Activated CD4-positive, alpha-beta T cell treated with anti-CD3 and anti-CD28 coated beads, Interleukin-2, amount 10 ng/mL, durations not matched to agents 24 days and 14 days (primary cell): ENCODE measurements around the gene BCKDHA. TPM values are rescaled to one million over a fixed set of nuclear protein-coding genes. Genes with fewer than 3 reads are reported as not detected.
A peak's percentile ranks its signal among the peaks of the same experiment; 100 is the strongest.
"Not testable (repeated sequence)": the region's sequence is repeated elsewhere in the genome, so short reads cannot be mapped to it uniquely, and the experiment has no call there.

Experiments
- DNase-seq: peaks from one replicate; pipeline ENCODE4 v3.0.0; 2022
- H3K27ac Mint-ChIP-seq: one replicate; pipeline ENCODE4 v1.8.0; 2022; ENCODE audit warnings: mild to moderate bottlenecking, mixed read lengths
- H3K27me3 Mint-ChIP-seq: one replicate; pipeline ENCODE4 v1.8.0; 2022; ENCODE audit warnings: mixed read lengths
- H3K36me3 Mint-ChIP-seq: one replicate; pipeline ENCODE4 v1.8.0; 2022; ENCODE audit warnings: low read depth, mild to moderate bottlenecking, mixed read lengths
- H3K4me1 Mint-ChIP-seq: one replicate; pipeline ENCODE4 v1.8.0; 2021; ENCODE audit warnings: mixed read lengths
- H3K4me3 Mint-ChIP-seq: one replicate; pipeline ENCODE4 v1.8.0; 2022; ENCODE audit warnings: mild to moderate bottlenecking, moderate library complexity, mixed read lengths
- H3K9me3 Mint-ChIP-seq: one replicate; pipeline ENCODE4 v1.8.0; 2021; ENCODE audit warnings: mixed read lengths
- intact Hi-C: fragments of 100-400 bp; cut with micrococcal nuclease; formaldehyde crosslinking; loops from one replicate; pipeline ENCODE4 v1.15.1; 2023
- total RNA-seq: library from RNA; stranded (reverse); gene quantifications from 2 replicates; pipeline ENCODE4 v1.2.3, GENCODE V29; 2022

BCKDHA gene
- total RNA-seq, 1 donor from 2014 or later = 11.4 TPM

DNA sequence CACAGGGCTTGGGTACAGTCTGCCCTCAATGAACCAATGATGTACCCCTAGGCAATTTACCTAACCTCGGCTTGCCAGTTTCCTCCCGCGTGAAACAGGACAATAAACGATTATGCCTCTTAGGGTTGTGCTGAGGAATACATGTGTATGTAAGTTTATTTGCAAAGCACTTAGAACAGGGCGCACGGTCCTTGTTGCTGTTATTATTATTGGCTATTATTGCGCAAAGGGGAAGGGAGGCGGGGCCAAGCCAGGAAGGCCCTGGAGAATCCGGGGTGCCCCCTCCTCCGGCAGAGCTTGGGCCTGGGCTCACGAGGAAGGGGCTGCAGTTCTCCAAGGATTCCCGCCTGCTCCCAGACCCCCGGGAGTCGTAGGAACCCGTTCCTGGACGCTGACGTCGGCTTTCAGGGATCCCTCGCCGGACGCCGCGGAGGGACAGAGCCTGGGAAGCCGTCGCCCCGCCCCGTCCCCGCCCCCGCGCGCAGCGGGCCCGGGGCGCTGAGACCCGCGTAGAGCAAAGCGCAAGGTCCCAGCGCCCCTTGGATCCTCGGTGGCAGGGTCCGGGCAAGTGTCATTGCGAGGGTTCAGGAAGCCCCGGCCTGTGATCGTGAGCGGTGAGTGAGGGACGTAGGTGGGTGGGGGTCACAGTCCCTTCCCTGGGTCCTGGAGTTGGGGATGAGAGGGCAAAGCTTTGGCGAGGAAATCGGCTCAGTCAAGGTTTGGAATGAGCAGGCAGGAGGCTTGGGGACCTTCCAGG, 21.2 kb upstream of the BCKDHA start, which contains the start of gene TMEM91:
TMEM91 (plus strand) TSS at position 293 of the 757 bp plus-strand sequence. CDS start 1,777 bp downstream, outside the sequence.
- peak; percentile 70 for DNase-seq
- Mint-ChIP-seq H3K4me1 (peaks cover 13% of the 10 kb centered on the region), H3K27ac (peak within 1 kb of the TSS; percentile 79), H3K4me3 (peak within 1 kb of the TSS; percentile 76), H3K9me3 (no peaks in the 10 kb centered on the region), H3K36me3 (peaks cover 8% of the 10 kb centered on the region), H3K27me3 (no peaks in the 10 kb centered on the region)
- intact Hi-C loops = no loop called here

GRCh38 chr19:41376998-41377365, 20.6 kb upstream of the BCKDHA start:
- intact Hi-C loops = no loop called here
- DNase-seq = no peak
- H3K9me3 Mint-ChIP-seq = no peaks in the 10 kb centered on the region
- peaks cover 8% of the 10 kb centered on the region for H3K36me3 Mint-ChIP-seq
- peaks cover 13% of the 10 kb centered on the region for H3K4me1 Mint-ChIP-seq
- peak overlapping the region; percentile 79 for H3K27ac Mint-ChIP-seq
- H3K27me3 Mint-ChIP-seq = no peaks in the 10 kb centered on the region
- peak overlapping the region; percentile 76 for H3K4me3 Mint-ChIP-seq

- Mint-ChIP-seq H3K9me3 (no peaks in the 10 kb centered on the region), H3K4me1 (peaks cover 13% of the 10 kb centered on the region)
- intact Hi-C loops = no loop called here
These were observed 19.5 kb upstream of the BCKDHA start for GRCh38 chr19:41377977-41378709.

DNA sequence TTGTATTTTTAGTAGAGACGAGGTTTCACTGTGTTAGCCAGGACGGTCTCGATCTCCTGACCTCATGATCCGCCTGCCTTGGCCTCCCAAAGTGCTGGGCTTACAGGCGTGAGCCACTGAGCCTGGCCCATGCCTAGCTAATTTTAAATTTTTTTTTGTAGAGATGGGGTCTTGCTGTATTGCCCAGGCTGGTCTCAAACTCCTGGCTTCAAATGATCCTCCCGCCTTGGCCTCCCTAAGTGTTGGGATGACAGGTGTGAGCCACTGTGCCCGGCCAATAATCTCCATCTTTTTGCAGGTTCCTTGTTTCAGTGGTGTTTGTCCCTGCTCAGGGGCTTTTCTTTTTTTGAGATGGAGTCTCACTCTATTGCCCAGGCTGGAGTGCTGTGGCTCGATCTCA, 16.1 kb upstream of the BCKDHA start:
- intact Hi-C loops = not testable (repeated sequence)

More at GRCh38 chr19:41377977-41378709, 19.5 kb upstream of the BCKDHA start:
- H3K27ac Mint-ChIP-seq = no peak overlapping the region
- peaks cover 8% of the 10 kb centered on the region for H3K36me3 Mint-ChIP-seq
- no peak for DNase-seq
- H3K4me3 Mint-ChIP-seq = no peak overlapping the region
- no peaks in the 10 kb centered on the region for H3K27me3 Mint-ChIP-seq

GRCh38 chr19:41384351-41384750, 13.3 kb upstream of the BCKDHA start:
- peaks cover 11% of the 10 kb centered on the region for H3K36me3 Mint-ChIP-seq
- no peaks in the 10 kb centered on the region for H3K27me3 Mint-ChIP-seq
- DNase-seq = no peak
- H3K4me1 Mint-ChIP-seq = no peaks in the 10 kb centered on the region
- H3K9me3 Mint-ChIP-seq = no peaks in the 10 kb centered on the region
- no peak overlapping the region for H3K4me3 Mint-ChIP-seq
- no peak overlapping the region for H3K27ac Mint-ChIP-seq
- intact Hi-C loops = no loop called here

More for the DNA sequence above, 16.1 kb upstream of the BCKDHA start:
- peaks cover 16% of the 10 kb centered on the region for H3K36me3 Mint-ChIP-seq
- H3K4me1 Mint-ChIP-seq, H3K27me3 Mint-ChIP-seq, H3K9me3 Mint-ChIP-seq, DNase-seq, H3K4me3 Mint-ChIP-seq, H3K27ac Mint-ChIP-seq: not testable (repeated sequence)

GRCh38 chr19:41386442-41386841, 11.2 kb upstream of the BCKDHA start:
- no peak overlapping the region for H3K27ac Mint-ChIP-seq
- no peaks in the 10 kb centered on the region for H3K27me3 Mint-ChIP-seq
- no peaks in the 10 kb centered on the region for H3K9me3 Mint-ChIP-seq
- no peaks in the 10 kb centered on the region for H3K4me1 Mint-ChIP-seq
- H3K4me3 Mint-ChIP-seq = no peak overlapping the region
- intact Hi-C loops = no loop called here
- DNase-seq = no peak
- H3K36me3 Mint-ChIP-seq = peaks cover 23% of the 10 kb centered on the region

- no peaks in the 10 kb centered on the region for H3K9me3 Mint-ChIP-seq
- no peak overlapping the region for H3K4me3 Mint-ChIP-seq
- intact Hi-C loops = no loop called here
- H3K27me3 Mint-ChIP-seq = no peaks in the 10 kb centered on the region
- peaks cover 11% of the 10 kb centered on the region for H3K4me1 Mint-ChIP-seq
- DNase-seq = no peak
- H3K36me3 Mint-ChIP-seq = peaks cover 27% of the 10 kb centered on the region
- H3K27ac Mint-ChIP-seq = no peak overlapping the region
These were observed 6.0 kb upstream of the BCKDHA start for GRCh38 chr19:41391618-41392017.

GRCh38 chr19:41392775-41393174, 4.8 kb upstream of the BCKDHA start:
- intact Hi-C loops = no loop called here
- no peak for DNase-seq
- H3K9me3 Mint-ChIP-seq = no peaks in the 10 kb centered on the region
- H3K4me1 Mint-ChIP-seq = peaks cover 19% of the 10 kb centered on the region
- H3K27ac Mint-ChIP-seq = no peak overlapping the region
- H3K27me3 Mint-ChIP-seq = no peaks in the 10 kb centered on the region
- no peak overlapping the region for H3K4me3 Mint-ChIP-seq
- H3K36me3 Mint-ChIP-seq = peaks cover 32% of the 10 kb centered on the region

DNA sequence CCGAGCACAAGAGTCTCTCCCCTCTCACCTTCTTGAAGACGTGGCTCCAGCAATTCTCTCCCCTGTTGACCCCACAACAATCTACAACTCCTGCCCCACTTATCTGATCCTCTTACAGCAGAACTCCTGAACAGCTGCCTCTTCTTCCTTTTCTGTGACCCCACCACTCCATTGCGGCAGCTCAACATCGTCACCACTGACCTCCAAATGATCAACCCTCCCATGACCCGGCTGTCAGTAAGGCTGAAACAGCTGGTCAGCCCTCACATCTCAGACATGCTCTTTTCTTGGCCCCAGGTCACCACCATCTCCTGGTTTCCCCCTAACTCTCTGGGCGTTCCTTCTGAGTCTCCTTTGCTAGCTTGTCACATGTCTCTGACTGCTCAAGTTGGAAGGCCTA, 2.3 kb upstream of the BCKDHA start:
- no peaks in the 10 kb centered on the region for H3K27me3 Mint-ChIP-seq
- no peaks in the 10 kb centered on the region for H3K9me3 Mint-ChIP-seq
- peaks cover 36% of the 10 kb centered on the region for H3K4me1 Mint-ChIP-seq
- H3K27ac Mint-ChIP-seq = peak overlapping the region; percentile 10
- DNase-seq = no peak
- H3K4me3 Mint-ChIP-seq = peak overlapping the region; percentile 99
- intact Hi-C loops = loop anchor here (5.0 kb wide), 1 partner anchor 783 kb away; no protein-coding TSS in a partner anchor
- peaks cover 25% of the 10 kb centered on the region for H3K36me3 Mint-ChIP-seq

DNA sequence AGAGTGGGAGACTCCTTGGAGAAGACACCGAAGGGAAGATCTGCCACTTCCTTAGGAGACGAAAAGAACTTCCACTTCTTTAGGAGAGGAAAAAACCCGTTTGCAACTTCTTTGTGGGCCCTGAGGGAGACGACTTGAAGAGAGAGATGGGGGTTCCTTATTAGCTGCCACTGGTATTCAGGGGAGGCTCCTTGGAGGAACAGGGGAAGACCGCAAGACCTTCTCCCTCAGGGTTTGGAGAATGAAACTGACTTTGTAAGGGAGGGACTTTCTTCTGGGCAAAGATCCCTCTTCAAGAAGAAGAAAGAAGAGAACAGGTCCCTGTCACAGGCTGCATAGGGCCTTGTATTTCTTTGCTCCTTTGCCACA, 416 bp downstream of the BCKDHA start:
- Mint-ChIP-seq H3K9me3 (no peaks in the 10 kb centered on the region), H3K36me3 (peaks cover 15% of the 10 kb centered on the region), H3K27ac (peak overlapping the region; percentile 100), H3K4me1 (peaks cover 39% of the 10 kb centered on the region), H3K4me3 (peak overlapping the region; percentile 99), H3K27me3 (no peaks in the 10 kb centered on the region)
- intact Hi-C loops = loop anchor here (5.0 kb wide), 1 partner anchor 786 kb away; no protein-coding TSS in a partner anchor
- no peak for DNase-seq

GRCh38 chr19:41398598-41398997, 980 bp downstream of the BCKDHA start:
- Mint-ChIP-seq H3K36me3 (peaks cover 15% of the 10 kb centered on the region), H3K27ac (no peak overlapping the region), H3K4me3 (peak overlapping the region; percentile 99), H3K27me3 (no peaks in the 10 kb centered on the region), H3K4me1 (peaks cover 39% of the 10 kb centered on the region), H3K9me3 (no peaks in the 10 kb centered on the region)
- no peak for DNase-seq
- intact Hi-C loops = loop anchor here (5.0 kb wide), 1 partner anchor 786 kb away; no protein-coding TSS in a partner anchor

GRCh38 chr19:41399091-41399490, 1.5 kb downstream of the BCKDHA start:
- peaks cover 15% of the 10 kb centered on the region for H3K36me3 Mint-ChIP-seq
- intact Hi-C loops = loop anchor here (5.0 kb wide), 1 partner anchor 787 kb away; no protein-coding TSS in a partner anchor
- H3K27me3 Mint-ChIP-seq = no peaks in the 10 kb centered on the region
- H3K4me1 Mint-ChIP-seq = peaks cover 39% of the 10 kb centered on the region
- peak overlapping the region; percentile 99 for H3K4me3 Mint-ChIP-seq
- H3K27ac Mint-ChIP-seq = no peak overlapping the region
- no peaks in the 10 kb centered on the region for H3K9me3 Mint-ChIP-seq
- no peak for DNase-seq

GRCh38 chr19:41399525-41399924, 1.9 kb downstream of the BCKDHA start:
- peak overlapping the region; percentile 68 for H3K4me3 Mint-ChIP-seq
- H3K27ac Mint-ChIP-seq = peak overlapping the region; percentile 53
- intact Hi-C loops = loop anchor here (5.0 kb wide), 1 partner anchor 787 kb away; no protein-coding TSS in a partner anchor

GRCh38 chr19:41401483-41401882, 3.9 kb downstream of the BCKDHA start:
- H3K27ac Mint-ChIP-seq = no peak overlapping the region
- H3K4me3 Mint-ChIP-seq = no peak overlapping the region
- no peak for DNase-seq
- H3K9me3 Mint-ChIP-seq = no peaks in the 10 kb centered on the region
- intact Hi-C loops = no loop called here
- peaks cover 29% of the 10 kb centered on the region for H3K4me1 Mint-ChIP-seq
- no peaks in the 10 kb centered on the region for H3K27me3 Mint-ChIP-seq
- peaks cover 6% of the 10 kb centered on the region for H3K36me3 Mint-ChIP-seq

More at GRCh38 chr19:41399525-41399924, 1.9 kb downstream of the BCKDHA start:
- no peaks in the 10 kb centered on the region for H3K27me3 Mint-ChIP-seq
- H3K9me3 Mint-ChIP-seq = no peaks in the 10 kb centered on the region
- DNase-seq = no peak
- peaks cover 15% of the 10 kb centered on the region for H3K36me3 Mint-ChIP-seq
- H3K4me1 Mint-ChIP-seq = peaks cover 39% of the 10 kb centered on the region
